A673 (cell line): Measurements from ENCODE around the gene TNS4. TPM values are rescaled to one million over a fixed set of nuclear protein-coding genes. Genes with fewer than 3 reads are reported as not detected.

Source experiments
- BruUV-seq: library from RNA; stranded (reverse); fragments of 400-500 nt; replicated peaks from 2 replicates; lab custom pipeline; 2021; lab: Mats Ljungman, UMichigan
- CTCF ChIA-PET: fragments of 300-600 bp; sonication (Branson Sonifier 250); formaldehyde crosslinking; loops from one replicate; lab custom pipeline; 2022; ENCODE audit warnings: antibody characterized with exemption; lab: Charles Lee
- POLR2A ChIA-PET: fragments of 300-600 bp; sonication (Branson Sonifier 250); formaldehyde crosslinking; loops from one replicate; lab custom pipeline; 2022; ENCODE audit warnings: antibody characterized with exemption; ENCODE audit not compliant: low non-redundant PET; lab: Charles Lee
- DNase-seq: peaks from one replicate; pipeline ENCODE4 v3.0.0-alpha.2; 2015; ENCODE audit warnings: low spot score
- H3K27ac ChIP-seq: fragments of 200-600 bp; sonication (generic); 2 replicates; pipeline ENCODE4 v1.5.1; 2016; ENCODE audit warnings: mixed run types, low read depth, mild to moderate bottlenecking, mixed read lengths, antibody characterized with exemption, low read length; ENCODE audit not compliant: poor library complexity, severe bottlenecking
- H3K27me3 ChIP-seq: fragments of 200-600 bp; sonication (generic); replicated peaks from 2 replicates; pipeline ENCODE4 v1.6.1; 2017; ENCODE audit warnings: mixed run types, low read depth, mild to moderate bottlenecking, mixed read lengths, antibody characterized with exemption, low read length; ENCODE audit not compliant: insufficient read depth, poor library complexity
- H3K36me3 ChIP-seq: fragments of 200-600 bp; sonication (generic); 2 replicates; pipeline ENCODE4 v1.6.1; 2016; ENCODE audit warnings: mixed run types, mild to moderate bottlenecking, mixed read lengths, antibody characterized with exemption, low read length; ENCODE audit not compliant: insufficient read depth, poor library complexity, severe bottlenecking
- H3K4me1 ChIP-seq: fragments of 200-600 bp; sonication (generic); 2 replicates; pipeline ENCODE4 v1.6.1; 2017; ENCODE audit warnings: mixed run types, mild to moderate bottlenecking, mixed read lengths, antibody characterized with exemption, low read length; ENCODE audit not compliant: insufficient read depth, poor library complexity, severe bottlenecking
- H3K4me3 ChIP-seq: fragments of 200-600 bp; sonication (generic); 2 replicates; pipeline ENCODE4 v1.5.1; 2016; ENCODE audit warnings: low read depth, mixed run types, mild to moderate bottlenecking, mixed read lengths, low read length; ENCODE audit not compliant: poor library complexity, severe bottlenecking
- H3K9me3 ChIP-seq: fragments of 200-600 bp; sonication (generic); 2 replicates; pipeline ENCODE4 v1.6.1; 2016; ENCODE audit warnings: mixed run types, low read depth, mild to moderate bottlenecking, mixed read lengths, antibody characterized with exemption, low read length; ENCODE audit not compliant: poor library complexity, severe bottlenecking
- CTCF ChIP-seq: fragments of 300-800, 200-600 bp; sonication (generic); conservative IDR thresholded peaks from 2 replicates; pipeline ENCODE4 v1.5.1; 2017; ENCODE audit warnings: low read depth, mild to moderate bottlenecking, antibody characterized with exemption, low read length, moderate library complexity, mixed read lengths
- EZH2 ChIP-seq: fragments of 200-600 bp; sonication (generic); IDR thresholded peaks from 2 replicates; pipeline ENCODE4 v1.6.1; 2017; ENCODE audit warnings: borderline replicate concordance, low read depth, mild to moderate bottlenecking, mixed read lengths, antibody characterized with exemption, low read length; ENCODE audit not compliant: poor library complexity, severe bottlenecking
- intact Hi-C: fragments of 100-400 bp; cut with micrococcal nuclease; formaldehyde crosslinking; loops from one replicate; pipeline ENCODE4 v1.10.0; 2022; ENCODE audit not compliant: unreplicated experiment
- total RNA-seq: library from RNA; stranded (reverse); gene quantifications from 2 replicates; pipeline ENCODE4 v1.2.3, GENCODE V29; 2021

The TNS4 gene
- total RNA-seq, 1 experiment from 2014 or later: not detected

GRCh38 chr17:40482722-40483121 lies 18.7 kb downstream of the TNS4 start:
- no TSS peak for BruUV-seq
- no peak for TF ChIP-seq EZH2
- TF ChIP-seq CTCF: no peak
- no peaks in the 10 kb centered on the region for H3K27me3 ChIP-seq
- CTCF ChIA-PET: no interaction called here
- no peaks in the 10 kb centered on the region for H3K36me3 ChIP-seq
- intact Hi-C loops: no loop called here
- no peak for DNase-seq
- no peak overlapping the region for H3K27ac ChIP-seq
- no peak overlapping the region for H3K4me3 ChIP-seq
- no peaks in the 10 kb centered on the region for H3K4me1 ChIP-seq
- H3K9me3 ChIP-seq: no peaks in the 10 kb centered on the region
- POLR2A ChIA-PET: no interaction called here

DNA sequence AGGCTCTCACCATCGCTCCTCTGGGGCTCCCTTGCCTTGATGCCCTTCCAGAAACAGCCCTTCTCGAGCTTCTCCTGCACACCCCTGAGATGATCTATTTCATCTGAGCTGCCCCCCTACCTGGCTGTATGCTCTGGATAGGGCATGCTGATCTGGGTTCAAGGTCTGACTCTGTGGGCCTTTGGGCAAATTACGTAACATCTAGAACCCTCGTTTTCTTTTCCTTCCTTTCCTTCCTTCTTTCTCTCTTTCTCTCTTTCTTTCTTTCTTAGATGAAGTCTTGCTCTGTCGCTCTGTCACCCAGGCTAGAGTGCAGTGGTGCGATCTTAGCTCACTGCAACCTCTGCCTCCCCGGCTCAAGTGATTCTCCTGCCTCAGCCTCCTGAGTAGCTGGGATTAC lies 20.3 kb downstream of the TNS4 start:
- Histone ChIP-seq H3K4me3 (no peak overlapping the region), H3K27me3 (no peaks in the 10 kb centered on the region), H3K27ac (no peak overlapping the region), H3K9me3 (no peaks in the 10 kb centered on the region), H3K4me1 (no peaks in the 10 kb centered on the region), H3K36me3 (no peaks in the 10 kb centered on the region)
- ChIA-PET CTCF (no interaction called here), POLR2A (no interaction called here)
- DNase-seq: no peak
- TF ChIP-seq CTCF (no peak), EZH2 (no peak)
- BruUV-seq: no TSS peak
- intact Hi-C loops: no loop called here

GRCh38 chr17:40480501-40481003 lies 20.9 kb downstream of the TNS4 start:
- DNase-seq: no peak
- no TSS peak for BruUV-seq
- Histone ChIP-seq H3K27ac (no peak overlapping the region), H3K36me3 (no peaks in the 10 kb centered on the region), H3K9me3 (no peaks in the 10 kb centered on the region), H3K4me3 (no peak overlapping the region), H3K27me3 (no peaks in the 10 kb centered on the region), H3K4me1 (no peaks in the 10 kb centered on the region)
- intact Hi-C loops: no loop called here
- ChIA-PET POLR2A (no interaction called here), CTCF (no interaction called here)
- TF ChIP-seq CTCF (no peak), EZH2 (no peak)
